OCI-LY3 (cell line): ENCODE results near the gene SMAGP.
"Not testable (repeated sequence)": the region's sequence is repeated elsewhere in the genome, so short reads cannot be mapped to it uniquely, and the experiment has no call there.

Experiments
- H2AFZ ChIP-seq: fragments of 200-600, 300-600 bp; shearing (Covaris generic); 2 replicates; pipeline ENCODE4 v1.6.0; 2014; ENCODE audit warnings: antibody characterized with exemption, low read depth, low read length
- H3K27ac ChIP-seq: fragments of 200-600, 300-600 bp; sonication (generic); 2 replicates; pipeline ENCODE4 v1.5.1; 2014; ENCODE audit warnings: mild to moderate bottlenecking, low read length, moderate library complexity, mixed read lengths
- H3K27me3 ChIP-seq: fragments of 200-600, 300-600 bp; sonication (generic); 2 replicates; pipeline ENCODE4 v1.6.1; 2014; ENCODE audit warnings: low read depth, low read length, mixed read lengths
- H3K36me3 ChIP-seq: fragments of 200-600, 300-600 bp; sonication (generic); replicated peaks from 2 replicates; pipeline ENCODE3; 2014; ENCODE audit warnings: low read depth, low read length, mixed read lengths
- H3K4me1 ChIP-seq: fragments of 300-600, 200-600 bp; sonication (generic); 2 replicates; pipeline ENCODE4 v1.6.1; 2014; ENCODE audit warnings: low read length, mixed read lengths
- H3K4me2 ChIP-seq: fragments of 200-600, 300-600 bp; sonication (generic); 2 replicates; pipeline ENCODE4 v1.6.1; 2014; ENCODE audit warnings: low read length, mixed read lengths
- H3K4me3 ChIP-seq: fragments of 300-600, 200-600 bp; sonication (generic); 2 replicates; pipeline ENCODE4 v1.5.1; 2014; ENCODE audit warnings: antibody characterized with exemption, mild to moderate bottlenecking, low read length, moderate library complexity
- H3K79me2 ChIP-seq: fragments of 300-600, 200-600 bp; shearing (Covaris generic); 2 replicates; pipeline ENCODE4 v1.6.1; 2014; ENCODE audit warnings: mild to moderate bottlenecking, low read length, mixed read lengths
- H3K9ac ChIP-seq: fragments of 300-600, 200-600 bp; shearing (Covaris generic); 2 replicates; pipeline ENCODE4 v1.6.0; 2014; ENCODE audit warnings: mild to moderate bottlenecking, low read length, moderate library complexity
- H3K9me3 ChIP-seq: fragments of 200-600, 300-600 bp; shearing (Covaris generic); 2 replicates; pipeline ENCODE4 v1.6.1; 2014; ENCODE audit warnings: low read length, mixed read lengths; ENCODE audit not compliant: insufficient read depth
- H4K20me1 ChIP-seq: fragments of 200-600, 300-600 bp; sonication (generic); 2 replicates; pipeline ENCODE4 v1.6.1; 2016; ENCODE audit warnings: low read length, mixed read lengths; ENCODE audit not compliant: insufficient read depth
- EZH2phosphoT487 ChIP-seq: fragments of 200-600 bp; shearing (Covaris generic); IDR thresholded peaks from 2 replicates; pipeline ENCODE4 v1.6.1; 2018; ENCODE audit warnings: antibody characterized with exemption, mixed run types, low read depth
- TF ChIP-seq, protein P1 (sequence below): fragments of 200-600, 300-600 bp; sonication (generic); IDR thresholded peaks from 2 replicates; pipeline ENCODE4 v1.5.1; 2014; ENCODE audit warnings: antibody characterized with exemption, low read length, low read depth

Gene SMAGP

DNA sequence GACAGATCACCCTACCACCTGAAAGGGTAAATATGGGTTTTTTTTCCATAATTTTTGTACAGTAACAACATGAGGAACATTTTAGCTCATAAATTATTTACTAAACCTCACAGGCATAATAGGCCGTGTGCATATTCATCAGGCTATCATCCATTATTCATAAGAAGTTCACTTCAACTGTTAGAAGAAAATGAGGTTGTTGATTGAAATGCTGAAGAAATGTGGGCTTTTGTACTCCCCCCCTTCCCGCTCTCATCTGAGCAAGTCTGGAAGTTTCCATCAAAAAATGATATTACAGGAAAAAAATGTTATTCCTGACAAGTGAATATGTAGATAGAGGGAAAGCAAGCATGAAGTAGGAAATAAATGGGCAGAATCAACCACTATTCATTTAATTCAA lies 44.4 kb downstream of the SMAGP start:
- H3K79me2 ChIP-seq, result no peaks in the 10 kb centered on the region
- TF ChIP-seq EZH2phosphoT487, result no peak
- TF ChIP-seq, protein P1, sequence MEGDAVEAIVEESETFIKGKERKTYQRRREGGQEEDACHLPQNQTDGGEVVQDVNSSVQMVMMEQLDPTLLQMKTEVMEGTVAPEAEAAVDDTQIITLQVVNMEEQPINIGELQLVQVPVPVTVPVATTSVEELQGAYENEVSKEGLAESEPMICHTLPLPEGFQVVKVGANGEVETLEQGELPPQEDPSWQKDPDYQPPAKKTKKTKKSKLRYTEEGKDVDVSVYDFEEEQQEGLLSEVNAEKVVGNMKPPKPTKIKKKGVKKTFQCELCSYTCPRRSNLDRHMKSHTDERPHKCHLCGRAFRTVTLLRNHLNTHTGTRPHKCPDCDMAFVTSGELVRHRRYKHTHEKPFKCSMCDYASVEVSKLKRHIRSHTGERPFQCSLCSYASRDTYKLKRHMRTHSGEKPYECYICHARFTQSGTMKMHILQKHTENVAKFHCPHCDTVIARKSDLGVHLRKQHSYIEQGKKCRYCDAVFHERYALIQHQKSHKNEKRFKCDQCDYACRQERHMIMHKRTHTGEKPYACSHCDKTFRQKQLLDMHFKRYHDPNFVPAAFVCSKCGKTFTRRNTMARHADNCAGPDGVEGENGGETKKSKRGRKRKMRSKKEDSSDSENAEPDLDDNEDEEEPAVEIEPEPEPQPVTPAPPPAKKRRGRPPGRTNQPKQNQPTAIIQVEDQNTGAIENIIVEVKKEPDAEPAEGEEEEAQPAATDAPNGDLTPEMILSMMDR, result no peak
- no peaks in the 10 kb centered on the region for H3K36me3 ChIP-seq
- no peak overlapping the region for H3K9ac ChIP-seq
- no peak overlapping the region for H3K4me2 ChIP-seq
- H4K20me1 ChIP-seq, result no peaks in the 10 kb centered on the region
- no peak overlapping the region for H3K4me3 ChIP-seq
- no peaks in the 10 kb centered on the region for H3K9me3 ChIP-seq
- no peak overlapping the region for H3K27ac ChIP-seq
- no peak overlapping the region for H2AFZ ChIP-seq
- H3K4me1 ChIP-seq, result no peaks in the 10 kb centered on the region
- H3K27me3 ChIP-seq, result no peaks in the 10 kb centered on the region

DNA sequence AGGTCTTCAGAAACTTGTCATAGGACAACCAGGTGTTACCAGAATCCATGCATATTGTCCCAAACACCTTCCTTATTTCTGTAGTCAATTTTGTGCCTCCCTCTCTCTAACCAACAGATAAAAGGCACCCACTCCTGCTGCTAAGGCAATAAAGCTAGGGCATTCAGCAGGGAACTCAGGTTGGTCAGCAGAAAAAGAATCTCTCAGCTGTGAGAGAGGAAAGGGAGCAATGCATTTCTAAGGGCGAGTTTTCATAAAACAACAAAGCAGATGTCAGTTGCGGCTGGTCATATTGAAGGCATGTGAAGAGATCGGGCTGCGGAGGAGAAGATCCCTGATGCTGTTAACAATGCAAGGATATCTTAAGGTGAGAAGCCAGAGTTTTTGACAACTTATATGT lies 45.0 kb downstream of the SMAGP start:
- Histone ChIP-seq H3K9ac (no peak overlapping the region), H3K27ac (no peak overlapping the region), H3K4me3 (no peak overlapping the region), H4K20me1 (no peaks in the 10 kb centered on the region), H3K36me3 (no peaks in the 10 kb centered on the region), H3K4me1 (no peaks in the 10 kb centered on the region), H2AFZ (no peak overlapping the region), H3K9me3 (no peaks in the 10 kb centered on the region), H3K79me2 (no peaks in the 10 kb centered on the region), H3K27me3 (no peaks in the 10 kb centered on the region), H3K4me2 (no peak overlapping the region)
- TF ChIP-seq, protein P1, result no peak
- TF ChIP-seq EZH2phosphoT487, result no peak

DNA sequence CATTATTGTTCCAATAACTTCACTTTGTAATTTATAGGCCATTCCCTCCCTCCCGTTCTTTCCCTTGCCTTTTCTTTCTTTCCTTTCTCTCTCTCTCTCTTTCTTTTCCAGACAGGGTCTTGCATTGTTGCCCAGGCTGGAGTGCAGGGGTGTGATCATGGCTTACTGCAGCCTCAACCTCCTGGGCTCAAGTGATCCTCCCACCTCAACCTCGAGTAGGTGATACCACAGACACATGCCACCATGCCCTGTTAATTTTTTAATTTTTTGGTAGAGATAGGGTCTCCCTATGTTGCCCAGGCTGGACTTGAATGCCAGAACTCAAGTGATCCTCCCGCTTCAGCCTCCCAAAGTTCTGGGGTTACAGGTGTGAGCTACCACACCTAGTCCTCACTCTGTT lies 45.6 kb downstream of the SMAGP start:
- TF ChIP-seq, protein P1, result no peak
- TF ChIP-seq EZH2phosphoT487, result no peak
- Histone ChIP-seq H4K20me1 (no peaks in the 10 kb centered on the region), H2AFZ (no peak overlapping the region), H3K4me1 (peaks cover under 1% of the 10 kb centered on the region; the same call in 1 of the 2 replicates), H3K27me3 (no peaks in the 10 kb centered on the region), H3K79me2 (no peaks in the 10 kb centered on the region), H3K4me2 (no peak overlapping the region), H3K27ac (no peak overlapping the region), H3K9me3 (no peaks in the 10 kb centered on the region), H3K36me3 (no peaks in the 10 kb centered on the region), H3K4me3 (no peak overlapping the region), H3K9ac (no peak overlapping the region)

DNA sequence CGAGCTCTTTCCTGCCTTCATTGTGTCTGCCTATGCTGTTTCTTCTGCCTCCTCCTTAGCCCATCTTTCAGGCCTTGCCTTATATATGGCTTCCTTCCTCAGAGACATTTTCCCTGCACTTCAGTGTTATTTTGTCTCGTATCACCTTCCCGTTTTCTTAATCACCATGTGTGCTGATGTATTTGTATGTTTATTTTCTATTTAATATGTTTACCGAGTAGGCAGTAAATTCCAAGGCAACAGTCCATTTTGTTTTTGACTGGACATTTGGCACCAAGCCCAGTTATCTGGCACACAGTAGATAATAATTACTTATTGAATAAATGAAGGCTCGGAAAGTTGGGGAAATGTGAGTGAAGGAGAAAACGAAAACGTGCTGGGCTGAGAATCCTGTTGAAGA lies 47.8 kb downstream of the SMAGP start:
- Histone ChIP-seq H3K4me3 (no peak overlapping the region), H3K4me1 (peaks cover 13% of the 10 kb centered on the region), H2AFZ (no peak overlapping the region), H4K20me1 (no peaks in the 10 kb centered on the region), H3K36me3 (no peaks in the 10 kb centered on the region), H3K4me2 (no peak overlapping the region), H3K27me3 (no peaks in the 10 kb centered on the region), H3K27ac (no peak overlapping the region), H3K9ac (no peak overlapping the region), H3K79me2 (no peaks in the 10 kb centered on the region), H3K9me3 (no peaks in the 10 kb centered on the region)
- TF ChIP-seq, protein P1, result no peak
- no peak for TF ChIP-seq EZH2phosphoT487

DNA sequence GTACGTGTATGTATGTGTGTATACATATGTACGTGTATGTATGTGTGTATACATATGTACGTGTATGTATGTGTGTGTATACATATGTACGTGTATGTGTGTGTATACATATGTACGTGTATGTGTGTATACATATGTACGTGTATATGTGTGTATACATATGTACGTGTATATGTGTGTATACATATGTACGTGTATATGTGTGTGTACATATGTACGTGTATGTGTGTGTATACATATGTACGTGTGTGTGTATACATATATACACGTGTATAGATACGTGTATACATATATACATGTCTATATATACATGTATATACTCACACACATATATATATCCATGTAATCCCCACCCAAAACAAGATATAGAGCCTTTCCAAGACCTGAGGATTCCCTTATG lies 50.4 kb downstream of the SMAGP start:
- H3K36me3 ChIP-seq, H4K20me1 ChIP-seq, H3K27me3 ChIP-seq, H3K27ac ChIP-seq, H2AFZ ChIP-seq, H3K9me3 ChIP-seq, H3K79me2 ChIP-seq, H3K4me2 ChIP-seq, H3K4me3 ChIP-seq, H3K9ac ChIP-seq: not testable (repeated sequence)
- H3K4me1 ChIP-seq, result peaks cover 13% of the 10 kb centered on the region
